Parathyroid adenoma (tissue), 2 donors: ENCODE results near the gene KAT8.
"Not testable (repeated sequence)": the region's sequence is repeated elsewhere in the genome, so short reads cannot be mapped to it uniquely, and the experiment has no call there.

Experiments used
- H2AFZ ChIP-seq: fragments of 300-600 bp; sonication (generic); one replicate; pipeline ENCODE4 v1.7.0; 2017; ENCODE audit warnings: antibody characterized with exemption, mild to moderate bottlenecking
- H3K27ac ChIP-seq: fragments of 300-600 bp; sonication (generic); one replicate; pipeline ENCODE4 v1.7.0; 2017
- H3K27me3 ChIP-seq: fragments of 300-600 bp; sonication (generic); one replicate; pipeline ENCODE4 v1.7.0; 2017; ENCODE audit warnings: low read length; ENCODE audit not compliant: control insufficient read depth, insufficient read depth
- H3K36me3 ChIP-seq: fragments of 300-600 bp; sonication (generic); one replicate; pipeline ENCODE4 v1.7.0; 2017; ENCODE audit warnings: low read length; ENCODE audit not compliant: control insufficient read depth, insufficient read depth
- H3K4me1 ChIP-seq: fragments of 300-600 bp; sonication (generic); one replicate; pipeline ENCODE4 v1.7.0; 2017; ENCODE audit warnings: control low read depth
- H3K4me2 ChIP-seq: fragments of 300-600 bp; sonication (generic); one replicate; pipeline ENCODE4 v1.7.0; 2017; ENCODE audit warnings: low read length
- H3K4me3 ChIP-seq: fragments of 300-600 bp; sonication (generic); one replicate; pipeline ENCODE4 v1.7.0; 2017; ENCODE audit warnings: low read depth, low read length
- H3K79me2 ChIP-seq: fragments of 300-600 bp; sonication (generic); one replicate; pipeline ENCODE4 v1.7.0; 2017; ENCODE audit warnings: control low read depth
- H3K9ac ChIP-seq: fragments of 300-600 bp; sonication (generic); one replicate; pipeline ENCODE4 v1.7.0; 2017; ENCODE audit warnings: mild to moderate bottlenecking
- H3K9me3 ChIP-seq: fragments of 300-600 bp; sonication (generic); one replicate; pipeline ENCODE4 v1.7.0; 2017; ENCODE audit warnings: low read length; ENCODE audit not compliant: control insufficient read depth
- CTCF ChIP-seq: fragments of 300-600 bp; sonication (generic); IDR thresholded peaks from one replicate; pipeline ENCODE4 v1.7.0; 2017; ENCODE audit warnings: antibody characterized with exemption, mild to moderate bottlenecking
- donor health status: primary hyperparathyroidism.

KAT8 gene

GRCh38 chr16:31157136-31157535, 39.7 kb downstream of the KAT8 start:
- Histone ChIP-seq H3K27me3 (no peaks in the 10 kb centered on the region), H3K4me2 (peak overlapping the region; percentile 17), H3K4me3 (no peak overlapping the region), H2AFZ (peak overlapping the region; percentile 19), H3K36me3 (no peaks in the 10 kb centered on the region), H3K9me3 (no peaks in the 10 kb centered on the region), H3K4me1 (no peaks in the 10 kb centered on the region), H3K9ac (no peak overlapping the region), H3K79me2 (no peaks in the 10 kb centered on the region), H3K27ac (no peak overlapping the region)
- no peak for TF ChIP-seq CTCF

GRCh38 chr16:31167315-31167714, 49.9 kb downstream of the KAT8 start:
- H3K27ac ChIP-seq, result no peak overlapping the region
- H3K9me3 ChIP-seq, result no peaks in the 10 kb centered on the region
- H3K4me2 ChIP-seq, result no peak overlapping the region
- no peaks in the 10 kb centered on the region for H3K36me3 ChIP-seq
- no peak overlapping the region for H2AFZ ChIP-seq
- no peak for TF ChIP-seq CTCF
- H3K4me3 ChIP-seq, result no peak overlapping the region
- H3K9ac ChIP-seq, result no peak overlapping the region
- H3K79me2 ChIP-seq, result no peaks in the 10 kb centered on the region
- H3K4me1 ChIP-seq, result no peaks in the 10 kb centered on the region
- no peaks in the 10 kb centered on the region for H3K27me3 ChIP-seq

- no peak for TF ChIP-seq CTCF
- no peak overlapping the region for H3K4me2 ChIP-seq
These were observed 51.4 kb downstream of the KAT8 start for GRCh38 chr16:31168848-31169247.

GRCh38 chr16:31170048-31170447, 52.6 kb downstream of the KAT8 start:
- not testable (repeated sequence) for H3K27me3 ChIP-seq, H3K79me2 ChIP-seq, H3K4me3 ChIP-seq, H3K27ac ChIP-seq, H3K4me2 ChIP-seq, H3K4me1 ChIP-seq, H3K9me3 ChIP-seq, H2AFZ ChIP-seq, H3K9ac ChIP-seq, H3K36me3 ChIP-seq

More at GRCh38 chr16:31168848-31169247, 51.4 kb downstream of the KAT8 start:
- no peak overlapping the region for H3K27ac ChIP-seq
- no peaks in the 10 kb centered on the region for H3K27me3 ChIP-seq
- no peaks in the 10 kb centered on the region for H3K4me1 ChIP-seq
- no peaks in the 10 kb centered on the region for H3K79me2 ChIP-seq
- H3K9ac ChIP-seq, result no peak overlapping the region
- H3K9me3 ChIP-seq, result no peaks in the 10 kb centered on the region
- no peaks in the 10 kb centered on the region for H3K36me3 ChIP-seq
- H3K4me3 ChIP-seq, result no peak overlapping the region
- no peak overlapping the region for H2AFZ ChIP-seq

- Histone ChIP-seq H3K79me2 (peaks cover 22% of the 10 kb centered on the region), H3K4me1 (peaks cover 5% of the 10 kb centered on the region), H3K36me3 (no peaks in the 10 kb centered on the region), H3K9ac (no peak overlapping the region), H3K9me3 (no peaks in the 10 kb centered on the region), H2AFZ (no peak overlapping the region), H3K27ac (no peak overlapping the region), H3K4me2 (no peak overlapping the region), H3K27me3 (no peaks in the 10 kb centered on the region), H3K4me3 (no peak overlapping the region)
- no peak for TF ChIP-seq CTCF
These were observed 59.7 kb downstream of the KAT8 start for GRCh38 chr16:31177136-31177535.
